ENCODE measurements around the gene CNBD2. TPM values are rescaled to one million over a fixed set of nuclear protein-coding genes. Genes with fewer than 3 reads are reported as not detected.
"Not testable (repeated sequence)": the region's sequence is repeated elsewhere in the genome, so short reads cannot be mapped to it uniquely, and the experiment has no call there.

Gene CNBD2
- total and polyA plus RNA-seq, 12 donors: 1.1 to 23.3 (median 5.2) TPM

DNA sequence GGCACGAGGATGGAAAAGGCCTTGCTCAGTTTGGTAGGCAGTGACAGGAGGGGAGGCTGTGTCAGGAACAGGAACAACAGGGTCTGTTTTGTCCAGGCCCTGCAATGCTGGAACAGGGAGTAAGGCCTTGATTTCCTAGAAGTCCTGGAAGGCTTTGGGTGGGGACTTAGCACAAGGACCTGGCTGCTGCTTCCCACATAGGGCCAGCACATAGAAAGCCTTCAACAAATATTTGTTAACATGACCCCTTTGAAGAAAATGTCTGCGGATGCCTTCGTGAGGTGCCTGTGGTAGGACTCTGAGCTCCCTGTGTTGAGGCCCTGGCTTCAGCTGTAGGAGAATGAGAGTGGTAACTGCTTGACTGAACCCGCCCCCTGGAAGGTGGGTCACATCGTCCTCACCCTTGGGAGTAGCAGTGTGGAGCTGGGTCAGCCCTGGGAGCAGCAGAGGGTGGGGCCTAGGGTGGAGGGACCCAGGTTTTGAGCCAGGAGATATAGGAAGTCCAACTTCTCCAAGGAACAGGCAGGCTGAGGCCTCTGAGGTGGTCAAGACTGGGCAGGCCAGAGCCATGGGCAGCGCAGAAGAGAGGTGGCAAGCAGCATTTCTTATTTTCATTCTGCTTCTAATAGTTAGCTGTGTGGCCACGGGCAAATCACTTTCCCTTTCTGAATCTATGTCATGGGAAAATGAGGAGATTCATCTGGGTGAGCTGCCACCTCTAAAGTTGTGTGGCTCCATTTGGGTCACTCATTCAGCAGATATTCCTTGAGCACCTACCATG is 50.0 kb downstream of the CNBD2 start:
- H3K9me3 ChIP-seq (replicated peaks in 1 of 3): no peaks in the 10 kb centered on the region
- no peak overlapping the region for H3K4me3 ChIP-seq
- WGBS, 4 donors: 87 to 91% (median 89%) methylated on average over 7 of the region's 7 CpGs
- no peaks in the 10 kb centered on the region for H3K4me1 ChIP-seq (replicated peaks in 1 of 2)
- TF ChIP-seq, protein P1, sequence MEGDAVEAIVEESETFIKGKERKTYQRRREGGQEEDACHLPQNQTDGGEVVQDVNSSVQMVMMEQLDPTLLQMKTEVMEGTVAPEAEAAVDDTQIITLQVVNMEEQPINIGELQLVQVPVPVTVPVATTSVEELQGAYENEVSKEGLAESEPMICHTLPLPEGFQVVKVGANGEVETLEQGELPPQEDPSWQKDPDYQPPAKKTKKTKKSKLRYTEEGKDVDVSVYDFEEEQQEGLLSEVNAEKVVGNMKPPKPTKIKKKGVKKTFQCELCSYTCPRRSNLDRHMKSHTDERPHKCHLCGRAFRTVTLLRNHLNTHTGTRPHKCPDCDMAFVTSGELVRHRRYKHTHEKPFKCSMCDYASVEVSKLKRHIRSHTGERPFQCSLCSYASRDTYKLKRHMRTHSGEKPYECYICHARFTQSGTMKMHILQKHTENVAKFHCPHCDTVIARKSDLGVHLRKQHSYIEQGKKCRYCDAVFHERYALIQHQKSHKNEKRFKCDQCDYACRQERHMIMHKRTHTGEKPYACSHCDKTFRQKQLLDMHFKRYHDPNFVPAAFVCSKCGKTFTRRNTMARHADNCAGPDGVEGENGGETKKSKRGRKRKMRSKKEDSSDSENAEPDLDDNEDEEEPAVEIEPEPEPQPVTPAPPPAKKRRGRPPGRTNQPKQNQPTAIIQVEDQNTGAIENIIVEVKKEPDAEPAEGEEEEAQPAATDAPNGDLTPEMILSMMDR (IDR thresholded peaks at IDR 0.05): no peak
- TF ChIP-seq POLR2A (IDR thresholded peaks at IDR 0.05): no peak
- no peaks in the 10 kb centered on the region for H3K27me3 ChIP-seq
- H3K27ac ChIP-seq: peak overlapping the region in 2 of 5 donors; percentile 47 to 75
- intact Hi-C loops (cut with DNase I): no loop called here
- no peak for DNase-seq
- H3K36me3 ChIP-seq (replicated peaks in 1 of 2): no peaks in the 10 kb centered on the region

DNA sequence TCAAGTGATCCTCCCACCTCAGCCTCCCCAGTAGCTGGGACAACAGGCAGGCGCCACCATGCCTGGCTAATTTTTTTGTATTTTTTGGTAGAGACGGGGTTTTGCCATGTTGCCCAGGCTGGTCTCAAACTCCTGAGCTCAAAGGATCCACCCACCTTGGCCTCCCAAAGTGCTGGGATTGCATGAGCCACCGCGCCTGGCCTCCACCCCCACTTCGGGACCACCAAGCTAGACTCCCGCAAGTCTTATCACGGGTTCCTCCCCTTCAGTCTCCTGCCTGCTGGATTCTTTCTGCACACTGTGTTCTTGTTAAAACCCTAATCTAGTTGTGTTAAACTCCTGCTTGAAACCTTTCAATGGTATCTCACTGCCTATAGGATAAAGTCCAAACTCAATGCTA is 57.7 kb downstream of the CNBD2 start:
- H3K4me3 ChIP-seq; H3K9me3 ChIP-seq (replicated peaks in 1 of 3); H3K4me1 ChIP-seq (replicated peaks in 1 of 2); H3K36me3 ChIP-seq (replicated peaks in 1 of 2); H3K27ac ChIP-seq; H3K27me3 ChIP-seq; intact Hi-C loops (cut with DNase I): not testable (repeated sequence)
- DNase-seq: peak in 1 of 7 donors; percentile 35
- 78 to 90% (median 84%) methylated on average over 7 of the region's 7 CpGs for WGBS, 4 donors

- intact Hi-C loops (cut with DNase I): no loop called here
- WGBS, 4 donors: 92 to 96% (median 95%) methylated on average over 13 of the region's 13 CpGs
- no peaks in the 10 kb centered on the region for H3K9me3 ChIP-seq (replicated peaks in 1 of 3)
- no peak for TF ChIP-seq POLR2A (IDR thresholded peaks at IDR 0.05)
- TF ChIP-seq, protein P1 (IDR thresholded peaks at IDR 0.05): no peak
- DNase-seq: no peak
- peaks cover 6 to 7% of the 10 kb centered on the region in 2 donors for H3K4me1 ChIP-seq (replicated peaks in 1 of 2)
- H3K36me3 ChIP-seq (replicated peaks in 1 of 2): no peaks in the 10 kb centered on the region
- no peak overlapping the region for H3K27ac ChIP-seq
- H3K4me3 ChIP-seq: no peak overlapping the region
- no peaks in the 10 kb centered on the region for H3K27me3 ChIP-seq
Measured at GRCh38 chr20:36028106-36028808, 59.9 kb downstream of the CNBD2 start.

DNA sequence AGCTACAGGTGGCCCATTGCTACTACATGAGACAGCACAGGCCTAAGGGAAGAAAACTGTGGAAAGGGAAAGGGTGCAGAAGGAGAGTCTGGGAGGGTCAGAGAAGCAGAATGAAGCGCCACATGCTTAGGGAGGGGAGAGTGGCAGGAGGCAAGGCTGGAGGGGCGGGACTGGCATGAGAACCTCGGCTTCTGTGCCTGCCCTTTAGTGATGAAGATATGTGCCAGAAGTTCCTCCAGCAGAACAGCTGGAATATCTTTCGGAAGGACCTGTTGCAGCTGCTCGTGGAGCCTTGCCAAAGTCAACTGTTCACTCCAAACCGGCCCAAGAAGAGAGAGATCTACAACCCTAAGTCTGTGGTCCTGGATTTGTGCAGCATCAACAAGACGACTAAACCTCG is 61.8 kb downstream of the CNBD2 start:
- Histone ChIP-seq H3K36me3 (replicated peaks in 1 of 2) (no peaks in the 10 kb centered on the region), H3K27me3 (no peaks in the 10 kb centered on the region), H3K27ac (no peak overlapping the region), H3K4me1 (replicated peaks in 1 of 2) (peaks cover 4 to 5% of the 10 kb centered on the region in 2 donors), H3K4me3 (no peak overlapping the region), H3K9me3 (replicated peaks in 1 of 3) (no peaks in the 10 kb centered on the region)
- DNase-seq: peak in 5 of 7 donors; percentile 9 to 31 (median 23)
- intact Hi-C loops (cut with DNase I): no loop called here
- WGBS, 4 donors: 63 to 72% (median 69%) methylated on average over 6 to 8 of the region's 8 CpGs
- TF ChIP-seq, protein P1 (IDR thresholded peaks at IDR 0.05): no peak

Data from adrenal gland (tissue), 12 donors.